HCT116 (cell line): ENCODE results near the gene CHTF18.

Experiments used
- CTCF ChIP-seq, 3 experiments: fragments of 200-600 bp in 1 of 3; sonication (generic) in 1 of 3; IDR thresholded peaks in 2 of 3; conservative IDR thresholded peaks in 1 of 3; 2 replicates each; pipeline ENCODE4 v1.5.1; 2012 to 2017; ENCODE audit warnings: low read depth in 2 of 3, low read length in 2 of 3, antibody characterized with exemption in 1 of 3, borderline replicate concordance in 1 of 3, control low read depth in 1 of 3, mild to moderate bottlenecking in 1 of 3, mixed read lengths in 1 of 3, mixed run types in 1 of 3, moderate library complexity in 1 of 3; ENCODE audit not compliant: insufficient read depth in 1 of 3
- EZH2 ChIP-seq: fragments of 200-600 bp; sonication (generic); IDR thresholded peaks from 2 replicates; pipeline ENCODE4 v1.6.1; 2017; ENCODE audit warnings: antibody characterized with exemption, mixed run types
- POLR2A ChIP-seq: IDR thresholded peaks from 2 replicates; pipeline ENCODE4 v1.7.0; 2011; ENCODE audit warnings: borderline replicate concordance; ENCODE audit not compliant: insufficient read depth, insufficient read length; ENCODE audit errors: extremely low read depth
- POLR2AphosphoS5 ChIP-seq: IDR thresholded peaks from 2 replicates; pipeline ENCODE4 v1.6.1; 2011; ENCODE audit warnings: mild to moderate bottlenecking, low read depth, low read length, moderate library complexity
- REST ChIP-seq: IDR thresholded peaks from 2 replicates; pipeline ENCODE4 v1.6.1; 2012; ENCODE audit warnings: low read depth

GRCh38 chr16:782766-783403 is 5.5 kb upstream of the CHTF18 start:
- TF ChIP-seq POLR2A (no peak), CTCF (IDR thresholded peaks at IDR 0.05 in 2 of 3, conservative IDR thresholded peaks at IDR 0.05 in 1 of 3; ENCODE audit: borderline replicate concordance in 1 of 3, insufficient read depth in 1 of 3, low read depth in 2 of 3, low read length in 2 of 3) (no peak), EZH2 (no peak), POLR2AphosphoS5 (no peak), REST (no peak)
